Right lobe of liver (tissue), 4 donors: ENCODE results near the gene SETBP1.

Experiments
- CTCF ChIP-seq, 4 donors: fragments of 200-600 bp in 3 of 4; fragments of 450-650 bp in 1 of 4; IDR thresholded peaks; one replicate each; pipeline versions ENCODE4 v1.5.1 to v1.8.0; 2016 to 2022; ENCODE audit warnings: antibody characterized with exemption in 4 of 4, mild to moderate bottlenecking in 2 of 4
- POLR2A ChIP-seq: fragments of 450-650 bp; IDR thresholded peaks from one replicate; pipeline ENCODE4 v1.6.1; 2017; ENCODE audit warnings: antibody characterized with exemption, mild to moderate bottlenecking
- donor health status: DM: no; HTN: no; CAD: no.
- donor health status: DM: no; HTN: no; CAD: no.
- donor health status: DM: no; HTN: yes; CAD: no.

DNA sequence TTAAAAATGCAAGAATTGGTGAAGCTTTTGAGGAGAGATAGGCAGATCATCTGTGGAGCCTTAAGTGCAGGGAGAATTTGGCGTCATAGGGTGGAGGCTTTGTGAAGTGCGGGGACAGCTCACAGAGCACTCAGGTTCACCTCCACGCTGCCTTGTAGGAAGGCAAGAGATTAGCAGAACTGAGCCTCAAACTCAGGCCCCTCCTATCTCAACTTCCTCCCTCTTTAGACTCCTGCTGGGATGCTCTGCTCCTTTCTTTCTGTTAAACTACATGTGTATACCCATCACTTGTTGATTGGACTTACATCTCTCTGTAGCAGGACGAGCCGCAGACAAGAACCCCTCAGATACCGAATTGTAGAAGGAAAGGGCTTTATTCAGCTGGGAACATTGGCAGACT is 422.2 kb downstream of the SETBP1 start:
- TF ChIP-seq CTCF (IDR thresholded peaks at IDR 0.05) (no peak), POLR2A (no peak)
